CD4-positive, alpha-beta T cell treated with Interleukin-6 for 4 hours (primary cell): Measurements from ENCODE around the gene BET1.

ENCODE experiments used
- DNase-seq: peaks from one replicate; pipeline ENCODE4 v3.0.0-alpha.2; 2020; ENCODE audit warnings: mixed read lengths

Gene BET1

DNA sequence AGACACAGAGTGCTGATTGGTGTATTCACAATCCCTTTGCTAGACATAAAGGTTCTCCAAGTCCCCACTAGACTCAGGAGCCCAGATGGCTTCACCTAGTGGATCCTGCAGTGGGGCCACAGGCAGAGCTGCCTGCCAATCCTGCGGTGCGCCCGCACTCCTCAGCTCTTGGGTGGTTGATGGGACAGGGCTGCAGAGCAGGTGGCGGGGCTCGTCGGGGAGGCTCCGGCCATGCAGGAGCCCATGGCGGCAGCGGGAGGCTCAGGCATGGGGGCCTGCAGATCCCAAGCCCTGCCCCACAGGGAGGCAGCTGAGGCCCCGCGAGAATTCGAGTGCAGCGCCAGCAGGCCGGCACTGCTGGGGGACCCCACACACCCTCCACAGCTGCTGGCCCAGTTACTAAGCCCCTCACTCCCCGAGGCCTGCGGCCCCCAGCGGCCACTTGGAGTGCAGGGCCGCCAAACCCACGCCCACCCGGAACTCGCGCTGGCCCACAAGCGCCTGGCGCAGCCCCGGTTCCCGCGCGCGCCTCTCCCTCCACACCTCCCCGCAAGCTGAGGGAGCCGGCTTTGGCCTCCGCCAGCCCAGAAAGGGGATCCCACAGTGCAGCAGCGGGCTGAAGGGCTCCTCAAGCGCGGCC, 7.7 kb upstream of the BET1 start:
- no peak for DNase-seq

DNA sequence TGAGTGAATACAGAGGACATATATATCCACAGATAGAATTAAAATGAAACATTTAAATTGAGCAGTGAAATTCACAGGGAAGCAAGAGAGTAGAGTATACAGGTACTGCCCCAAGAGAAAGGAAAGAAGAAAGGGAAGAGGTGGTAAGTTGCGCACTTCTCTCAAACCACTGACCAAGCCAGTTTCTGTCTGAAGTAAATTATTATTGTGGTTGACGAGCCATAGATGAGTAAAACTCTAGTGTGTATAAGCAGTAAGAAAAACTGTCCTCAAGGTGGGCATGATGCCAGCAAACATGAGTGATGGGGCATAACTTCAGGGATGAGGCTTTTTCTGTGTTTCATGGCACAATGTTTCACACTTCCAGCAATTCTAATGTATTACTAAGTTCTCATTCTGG, 4.4 kb upstream of the BET1 start:
- DNase-seq = no peak

DNA sequence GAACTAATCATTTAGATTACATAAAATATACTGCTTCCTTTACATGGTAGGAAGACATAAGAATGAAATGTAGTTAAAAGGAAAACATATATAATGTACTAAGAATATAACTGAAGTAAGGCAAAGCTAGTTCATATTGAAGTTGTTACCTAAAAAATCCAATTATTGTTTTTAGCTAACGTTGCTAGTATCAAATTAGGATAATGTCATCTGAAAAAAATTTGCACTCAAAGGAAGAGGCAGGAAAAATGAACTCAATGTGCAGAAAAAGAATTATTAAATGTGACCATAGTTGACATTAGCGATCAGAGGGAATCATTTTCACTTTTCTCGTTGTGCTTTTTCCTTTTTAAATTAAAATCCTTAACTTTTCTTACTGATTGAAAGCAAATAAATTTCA, 1.6 kb upstream of the BET1 start:
- DNase-seq = no peak

DNA sequence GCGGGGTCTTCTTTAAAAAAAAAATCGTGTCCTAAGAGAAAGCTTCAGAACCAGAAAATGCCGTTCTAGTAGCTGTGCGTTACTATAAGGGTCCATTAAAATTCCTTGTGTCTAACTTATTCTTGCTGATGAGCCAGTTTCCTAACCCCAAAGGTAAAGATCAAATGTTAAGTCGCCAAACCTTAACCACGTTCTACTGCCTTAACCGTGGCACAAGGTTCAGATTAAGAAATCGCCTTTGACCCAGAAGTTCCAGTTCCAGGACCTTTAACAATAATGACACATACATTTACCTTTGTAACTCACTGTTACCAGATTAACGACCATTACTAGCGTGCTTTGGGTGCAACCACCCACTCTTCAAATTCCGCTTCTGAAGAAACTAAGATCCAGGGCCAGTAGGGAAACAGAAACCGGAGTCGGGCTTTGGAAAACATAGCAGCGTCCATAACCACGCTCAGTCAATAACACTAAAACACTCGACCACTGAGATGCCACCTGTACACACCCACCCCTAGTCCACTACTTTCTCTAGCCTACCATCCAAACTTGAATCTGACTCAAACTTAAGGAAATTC, 620 bp downstream of the BET1 start:
- no peak for DNase-seq

DNA sequence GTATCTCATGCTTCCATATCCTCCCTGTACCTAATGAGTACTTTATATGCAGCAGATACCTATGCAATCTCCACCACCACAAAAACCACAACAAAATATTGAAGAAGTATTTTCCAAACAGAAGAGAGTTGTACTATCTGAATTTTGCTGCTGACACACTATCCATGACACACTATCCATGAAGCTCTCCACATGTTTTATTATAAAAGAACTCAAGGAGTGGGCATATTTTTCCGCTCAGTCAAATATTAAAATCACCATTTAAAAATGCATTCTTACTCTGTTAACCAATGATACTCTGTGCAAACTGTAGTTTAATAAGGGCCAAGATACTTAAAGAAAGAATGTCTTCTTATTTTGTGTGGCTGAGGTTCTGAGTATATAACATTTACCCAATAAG, 2.8 kb downstream of the BET1 start:
- no peak for DNase-seq

DNA sequence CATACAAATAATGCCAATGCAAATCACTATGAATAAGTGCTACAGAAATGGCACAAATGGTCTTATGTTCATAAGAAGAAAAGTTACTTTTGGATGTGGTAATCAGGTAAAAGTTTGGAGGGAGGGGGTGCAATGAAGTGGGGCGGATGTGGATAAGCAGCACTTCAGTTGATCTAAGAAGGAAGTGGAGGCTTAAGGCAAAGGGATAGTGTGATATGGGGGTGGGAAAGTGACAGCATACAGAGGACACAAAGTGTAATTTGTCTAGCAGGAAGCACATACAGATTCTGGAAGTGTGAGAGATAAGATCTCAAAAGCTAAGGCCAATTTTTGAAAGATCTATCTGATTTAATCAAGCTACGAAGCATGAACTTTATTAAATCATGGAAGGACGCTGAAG, 6.3 kb downstream of the BET1 start:
- DNase-seq = no peak

DNA sequence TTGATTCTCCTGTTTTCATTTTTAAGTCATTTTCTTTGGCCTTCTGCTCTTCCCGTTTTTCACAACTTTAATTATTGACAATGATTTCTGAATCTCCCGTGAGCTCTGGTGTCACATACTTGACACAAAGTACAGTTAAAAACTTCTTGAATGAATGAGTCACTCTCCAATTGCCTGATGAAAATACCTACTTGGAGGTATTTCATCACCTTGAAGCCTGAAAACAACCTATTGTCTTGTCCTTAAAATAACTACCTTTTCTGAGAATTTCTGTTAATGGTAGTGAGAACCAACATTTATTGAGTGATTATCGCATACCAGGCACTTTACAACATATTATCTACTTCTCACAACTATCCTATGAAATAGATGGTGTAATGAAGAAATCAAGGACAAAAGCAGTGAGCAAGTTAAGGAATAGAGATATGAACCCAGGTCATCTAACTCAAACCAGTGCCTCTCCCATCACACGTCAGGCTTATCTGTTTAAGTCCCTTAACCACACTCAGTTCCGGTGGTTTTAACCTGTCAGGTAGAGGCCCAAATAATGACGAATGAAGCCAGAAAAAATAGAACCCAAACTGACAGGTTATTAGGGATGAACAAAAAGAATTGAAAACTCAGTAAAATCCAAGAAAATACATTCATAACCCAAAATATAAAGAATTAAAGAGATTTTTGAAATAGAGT, 11.6 kb downstream of the BET1 start:
- no peak for DNase-seq

DNA sequence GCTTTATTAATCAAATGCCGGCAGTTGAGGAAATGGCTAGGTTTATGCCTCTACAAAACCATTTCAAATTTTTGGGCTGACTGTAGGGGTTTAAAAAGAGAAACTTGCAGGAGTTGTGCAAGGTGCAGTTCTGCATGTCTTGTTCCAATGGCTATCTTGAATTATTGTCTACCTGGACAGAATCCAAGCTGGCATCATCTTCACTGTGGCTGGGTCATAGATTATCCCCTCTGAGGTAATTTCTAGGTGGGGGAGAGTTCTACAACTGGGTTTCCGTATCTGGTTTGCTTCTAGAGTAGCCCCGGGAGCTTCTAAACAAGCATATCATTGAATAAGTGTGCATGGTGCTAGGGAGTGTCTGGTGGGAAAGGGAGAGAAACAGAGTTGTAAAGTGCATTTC, 16.9 kb downstream of the BET1 start:
- no peak for DNase-seq

DNA sequence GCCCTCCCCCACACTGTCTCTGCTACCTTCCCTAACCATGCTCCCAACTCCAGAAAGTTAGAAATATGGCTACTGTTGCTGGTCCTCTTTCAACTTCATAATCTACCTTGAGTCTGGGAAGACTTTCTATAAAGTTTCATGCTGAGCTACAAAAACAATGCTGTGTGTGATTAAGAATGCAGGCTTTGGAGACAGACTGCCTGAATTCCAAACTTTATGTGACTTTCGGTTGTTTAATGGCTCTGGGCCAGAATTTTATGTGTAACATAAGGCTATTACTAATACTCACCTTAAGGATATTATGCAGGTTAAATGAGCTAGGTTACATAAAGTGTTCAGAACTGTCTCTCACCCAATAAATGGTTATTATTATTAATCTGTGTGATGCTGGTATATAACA, 19.1 kb downstream of the BET1 start:
- no peak for DNase-seq

DNA sequence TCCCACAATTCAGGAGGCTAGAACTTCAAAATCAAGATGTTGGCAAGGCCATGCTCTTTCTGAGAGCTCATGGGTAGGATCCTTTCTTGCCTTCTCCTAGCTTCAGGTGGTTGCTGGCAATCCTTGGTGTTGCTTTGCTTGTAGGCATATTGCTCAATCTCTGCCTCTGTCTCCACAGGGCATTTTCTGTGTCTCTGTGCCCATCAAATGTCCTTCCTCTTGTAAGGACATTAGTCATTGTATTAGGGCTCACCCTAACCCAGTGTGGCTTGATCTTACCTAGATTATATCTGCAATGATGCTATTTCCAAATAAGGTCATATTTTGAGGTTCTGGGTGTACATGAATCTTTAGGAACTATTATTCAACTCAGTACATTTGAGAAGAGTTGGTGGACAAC, 20.1 kb downstream of the BET1 start:
- DNase-seq = no peak

DNA sequence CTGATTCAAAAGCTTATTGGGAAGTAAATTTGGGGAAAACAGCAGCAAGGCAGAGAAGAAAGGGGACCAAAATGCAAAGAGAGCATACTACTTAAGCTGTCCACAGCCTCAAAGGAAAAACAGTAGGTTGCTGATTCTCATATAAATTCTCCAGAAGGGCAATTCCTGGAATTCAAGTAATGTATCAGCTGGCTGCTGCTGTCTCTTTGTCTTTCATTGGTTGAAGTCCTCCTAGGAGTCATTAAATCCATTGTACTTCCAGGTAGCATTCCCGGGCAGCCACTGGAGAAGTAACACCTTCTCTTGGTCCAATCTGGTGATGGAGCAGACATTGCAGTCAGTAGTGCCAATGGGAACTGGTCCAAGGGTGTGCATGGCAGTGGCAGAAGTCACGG, 22.7 kb downstream of the BET1 start:
- DNase-seq = no peak

DNA sequence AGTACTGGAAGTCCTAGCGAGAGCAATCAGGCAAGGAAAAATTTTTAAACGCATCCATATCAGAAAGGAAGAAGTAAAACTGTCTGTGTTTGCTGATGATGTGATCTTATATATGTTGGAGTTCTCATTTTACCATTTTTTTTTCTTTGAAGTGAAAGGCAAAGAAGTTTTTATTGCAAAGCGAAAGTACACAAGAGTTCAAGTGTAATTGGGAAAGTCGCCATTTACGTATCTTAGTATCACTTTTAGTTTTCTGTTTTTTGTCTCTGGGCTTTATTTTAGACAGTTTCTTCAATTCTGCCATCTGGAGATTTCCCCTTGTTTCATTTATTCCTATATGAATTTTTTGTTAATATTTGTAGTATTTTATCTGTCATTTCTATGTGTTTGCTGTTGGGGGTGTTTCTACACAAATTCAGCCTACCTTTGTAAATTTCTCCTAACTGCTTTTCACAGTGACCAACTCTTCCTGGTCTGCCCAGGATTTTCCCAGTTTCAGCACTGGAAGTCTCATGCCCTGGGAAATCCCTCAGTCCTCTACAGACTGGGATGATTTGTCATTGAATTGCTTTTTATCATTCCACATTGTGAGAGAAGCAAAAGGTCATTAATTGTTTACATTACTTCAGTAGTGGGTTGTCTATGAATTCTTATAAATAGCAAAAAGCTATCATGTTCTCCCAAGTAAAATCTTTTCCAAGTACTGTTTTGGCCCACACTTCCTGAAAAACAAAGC, 23.2 kb downstream of the BET1 start:
- no peak for DNase-seq

DNA sequence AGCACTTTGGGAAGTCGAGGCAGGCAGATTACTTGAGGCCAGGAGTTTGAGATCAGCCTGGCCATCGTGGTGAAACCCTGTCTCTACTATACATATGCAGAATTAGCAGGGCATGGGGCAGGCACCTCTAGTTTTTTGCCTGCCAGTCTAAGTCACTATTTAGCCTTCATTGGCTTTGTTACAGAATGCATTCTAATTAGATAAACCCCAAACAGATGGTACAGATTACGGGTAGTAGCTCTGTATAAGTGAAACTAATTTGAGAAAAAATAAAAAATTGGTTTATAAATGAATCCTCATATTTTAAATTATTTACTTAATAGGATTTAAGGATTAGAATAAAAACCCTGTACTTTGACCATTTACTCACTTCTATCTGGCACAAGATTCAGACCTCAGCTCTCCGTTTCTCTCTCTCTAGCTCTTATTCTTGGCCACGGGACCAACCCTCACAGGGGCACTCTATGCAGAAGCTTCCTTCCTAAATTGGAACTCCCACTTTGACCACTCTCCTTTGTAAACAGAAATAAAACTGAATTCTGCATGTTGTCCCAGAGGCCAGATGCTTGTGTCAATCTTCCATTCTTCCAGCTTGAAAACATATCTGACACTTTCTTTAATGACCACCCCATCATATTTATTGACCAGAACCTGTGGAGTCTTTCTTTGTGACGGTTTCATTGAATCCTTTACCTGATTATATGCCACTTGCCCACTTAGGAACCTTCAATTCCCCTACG, 26.8 kb downstream of the BET1 start:
- DNase-seq = no peak

DNA sequence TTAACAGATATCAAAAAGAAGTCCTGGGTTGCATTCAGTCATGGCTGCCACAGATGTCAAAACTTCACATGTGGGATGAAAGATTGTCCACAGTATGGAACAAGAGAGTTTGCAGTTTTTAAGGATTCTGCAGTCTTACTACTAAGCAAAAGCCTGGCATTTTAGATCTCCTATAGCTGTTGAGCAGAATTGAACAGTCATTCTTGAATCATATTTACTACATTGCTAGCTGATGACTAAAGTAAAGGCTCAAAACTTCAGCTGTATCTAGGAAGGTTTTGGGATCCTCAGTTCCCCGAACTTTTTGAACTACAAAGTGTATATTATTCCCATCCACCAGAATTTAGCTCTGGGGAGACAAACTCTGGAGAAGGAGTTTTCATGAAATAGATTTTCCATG, 31.0 kb downstream of the BET1 start:
- DNase-seq = no peak

DNA sequence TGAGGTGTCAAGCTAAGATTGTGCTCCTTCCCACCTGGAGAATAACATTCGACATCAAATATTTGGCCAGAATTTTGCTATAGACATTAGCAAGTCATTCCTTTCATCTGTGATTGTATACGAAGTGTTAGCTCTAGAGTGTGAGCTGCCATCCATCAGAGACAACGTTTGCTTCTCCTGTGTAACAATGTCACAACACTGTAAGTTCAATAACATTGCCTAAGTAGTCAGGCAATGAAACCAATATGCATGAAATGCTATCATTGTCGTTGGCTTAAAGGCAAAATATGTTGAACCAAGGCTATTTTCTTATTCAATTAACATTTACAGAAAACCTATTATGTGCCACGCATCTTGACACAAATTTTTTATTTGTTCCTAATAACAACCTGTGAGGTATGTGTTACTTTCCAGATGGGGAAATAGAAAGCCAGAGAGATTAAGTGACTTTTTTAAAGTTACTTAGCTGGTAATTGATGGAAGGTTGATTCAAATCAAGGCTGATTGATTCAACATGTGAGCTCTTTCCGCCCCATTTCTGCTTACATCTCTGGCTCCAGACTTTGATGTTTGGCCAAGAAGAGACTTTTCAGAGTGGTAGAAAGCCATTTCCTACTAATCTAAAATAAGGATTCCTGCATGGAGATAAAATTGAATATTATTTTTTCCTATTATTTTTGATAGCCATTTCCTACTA, 32.0 kb downstream of the BET1 start:
- no peak for DNase-seq

DNA sequence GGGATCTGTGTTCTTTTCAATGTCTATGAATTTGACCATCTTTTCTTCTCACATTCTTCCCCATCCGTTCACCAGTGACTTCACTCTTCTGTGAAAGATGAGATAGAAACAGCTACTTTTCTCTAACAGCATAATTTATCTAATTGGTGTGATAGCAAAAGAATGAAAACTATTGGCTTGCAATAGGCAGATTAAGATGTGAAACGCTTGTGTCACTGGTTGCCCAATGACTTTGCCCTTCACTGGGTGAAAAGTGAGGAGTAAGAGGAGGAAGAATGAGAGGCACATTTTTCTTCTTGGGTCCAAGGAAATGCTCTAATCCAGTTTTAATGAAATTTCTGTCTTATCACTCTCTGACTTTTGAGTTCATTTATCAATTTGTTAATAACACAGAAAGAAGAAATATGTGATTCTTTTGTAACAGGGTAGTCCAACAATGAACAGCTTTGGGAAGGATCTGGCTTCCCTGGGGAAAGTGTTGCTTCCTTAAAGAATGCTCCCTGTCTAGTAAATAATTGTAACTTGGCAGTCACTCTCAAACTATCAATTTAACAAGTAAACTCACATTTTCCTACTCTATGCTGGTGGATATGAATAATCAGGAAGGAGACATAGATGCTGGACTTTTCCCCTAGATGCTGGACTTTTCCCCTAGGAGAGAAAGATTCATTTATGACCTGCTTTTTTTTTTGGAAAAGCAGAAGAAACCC, 35.1 kb downstream of the BET1 start:
- DNase-seq = no peak

DNA sequence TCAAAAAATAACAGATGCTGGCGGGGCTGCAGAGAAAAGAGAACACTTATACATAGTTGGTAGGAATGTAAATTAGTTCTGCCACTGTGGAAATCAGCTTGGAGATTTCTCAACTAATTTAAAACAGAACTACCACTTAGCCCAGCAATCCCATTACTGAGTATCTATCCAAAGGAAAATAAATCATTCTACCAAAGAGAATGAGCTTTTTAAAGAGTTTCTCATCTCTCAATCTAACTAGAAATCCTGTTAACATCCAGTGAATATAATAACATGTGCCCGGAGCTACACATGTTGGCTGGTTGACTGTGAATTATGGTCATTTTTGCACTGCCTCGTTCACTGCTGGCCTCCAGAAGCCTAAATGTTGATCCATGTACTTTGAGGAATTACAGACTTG, 39.3 kb downstream of the BET1 start:
- no peak for DNase-seq

DNA sequence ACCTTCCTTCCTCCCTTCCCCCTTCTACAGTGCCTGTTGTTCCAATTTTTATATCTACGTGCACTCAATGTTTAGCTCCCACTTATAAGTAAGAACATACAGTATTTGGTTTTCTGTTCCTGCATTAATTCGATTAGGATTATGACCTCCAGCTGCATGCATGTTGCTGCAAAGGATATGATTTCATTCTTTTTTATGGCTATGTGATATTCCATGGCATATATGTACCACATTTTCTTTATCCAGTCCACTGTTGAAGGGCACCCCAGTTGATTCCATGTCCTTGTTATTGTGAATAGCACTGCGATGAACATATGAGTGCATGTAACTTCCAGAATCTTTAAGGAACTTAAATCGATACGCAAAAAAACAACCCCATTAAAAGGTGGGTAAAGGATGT, 39.9 kb downstream of the BET1 start:
- DNase-seq = no peak

DNA sequence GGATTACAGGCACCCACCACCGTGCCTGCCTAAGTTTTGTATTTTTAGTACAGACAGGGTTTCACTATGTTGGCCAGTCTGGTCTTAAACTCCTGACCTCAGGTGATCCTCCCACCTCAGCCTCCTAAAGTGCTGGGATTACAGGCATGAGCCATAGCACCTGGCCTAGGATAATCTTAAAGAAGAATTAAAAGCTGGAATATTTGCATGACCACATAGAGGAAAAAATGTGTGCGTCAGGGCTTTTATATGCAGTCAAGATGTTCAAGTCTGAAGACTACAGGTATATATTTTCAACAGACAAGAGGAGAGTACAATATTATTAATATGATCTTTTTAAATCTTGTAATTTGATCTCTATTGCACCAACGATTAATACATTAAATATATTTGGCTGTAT, 43.2 kb downstream of the BET1 start:
- DNase-seq = no peak

DNA sequence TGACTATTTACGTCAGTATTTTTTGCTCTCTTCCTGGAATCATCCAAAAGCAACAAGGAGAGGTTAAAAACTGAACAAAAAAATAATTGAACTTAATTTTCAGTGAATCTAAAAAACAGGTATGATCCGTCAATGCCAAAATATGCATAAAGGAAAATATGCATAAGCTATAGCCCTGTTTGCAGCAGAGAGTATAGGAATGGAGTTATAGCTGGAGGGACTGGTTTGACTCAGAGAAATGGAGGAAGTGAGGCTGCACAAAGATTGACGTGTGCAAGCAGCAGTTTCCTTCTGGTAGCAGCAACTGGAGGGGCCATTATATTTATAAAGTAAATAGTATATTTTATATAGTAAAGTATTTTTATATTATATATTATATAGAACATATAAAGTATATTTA, 45.5 kb downstream of the BET1 start:
- no peak for DNase-seq

DNA sequence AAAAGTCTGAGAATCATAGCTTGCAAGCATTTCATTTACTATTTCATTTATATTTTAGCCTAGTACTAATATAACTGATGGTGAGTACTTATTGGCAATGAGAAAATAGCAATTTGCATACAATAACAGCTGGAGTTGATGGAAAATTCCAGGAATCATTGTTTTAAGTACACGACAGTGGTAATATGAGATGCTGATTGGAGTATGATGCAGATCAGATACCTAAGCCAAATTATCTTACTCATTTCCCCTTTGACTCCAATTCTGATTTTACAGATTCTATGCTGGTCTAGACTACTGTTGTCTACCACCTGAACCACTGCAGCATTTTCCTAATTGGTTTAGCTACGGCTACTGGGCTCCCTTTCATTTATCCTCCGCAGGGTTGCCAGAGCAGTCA, 45.9 kb downstream of the BET1 start:
- no peak for DNase-seq

DNA sequence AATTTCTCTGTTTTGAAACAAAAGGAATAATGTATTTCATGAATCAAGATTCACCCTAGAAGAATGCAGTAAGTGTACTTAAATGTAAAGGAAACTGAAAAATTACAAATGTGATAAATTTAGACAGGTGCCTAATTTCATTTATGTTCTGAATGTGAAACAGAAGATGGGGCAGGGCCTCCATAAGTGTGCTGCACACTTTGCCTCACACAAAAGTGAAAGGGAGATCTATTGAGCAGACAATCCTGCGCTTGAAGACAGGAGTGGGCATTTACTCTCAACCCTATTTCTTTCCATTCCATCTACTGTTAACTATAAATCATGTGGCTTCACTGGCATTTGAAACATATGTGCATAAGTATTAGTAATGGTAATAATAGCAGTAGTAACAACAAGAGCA, 46.4 kb downstream of the BET1 start:
- no peak for DNase-seq
